Measurements from ENCODE around the gene SUMO2. TPM values are rescaled to one million over a fixed set of nuclear protein-coding genes. Genes with fewer than 3 reads are reported as not detected.
"Not testable (repeated sequence)": the region's sequence is repeated elsewhere in the genome, so short reads cannot be mapped to it uniquely, and the experiment has no call there.

Gene SUMO2
- total RNA-seq, 4 donors from 2014 or later: 53.3 to 62.9 (median 60.1) TPM

- DNase-seq (ENCODE audit: low spot score): no peak
- ATAC-seq (ENCODE audit: low FRiP score): no peak
- TF ChIP-seq CTCF (IDR thresholded peaks at IDR 0.05): no peak
Measured at GRCh38 chr17:75146592-75146991, 36.2 kb downstream of the SUMO2 start.

DNA sequence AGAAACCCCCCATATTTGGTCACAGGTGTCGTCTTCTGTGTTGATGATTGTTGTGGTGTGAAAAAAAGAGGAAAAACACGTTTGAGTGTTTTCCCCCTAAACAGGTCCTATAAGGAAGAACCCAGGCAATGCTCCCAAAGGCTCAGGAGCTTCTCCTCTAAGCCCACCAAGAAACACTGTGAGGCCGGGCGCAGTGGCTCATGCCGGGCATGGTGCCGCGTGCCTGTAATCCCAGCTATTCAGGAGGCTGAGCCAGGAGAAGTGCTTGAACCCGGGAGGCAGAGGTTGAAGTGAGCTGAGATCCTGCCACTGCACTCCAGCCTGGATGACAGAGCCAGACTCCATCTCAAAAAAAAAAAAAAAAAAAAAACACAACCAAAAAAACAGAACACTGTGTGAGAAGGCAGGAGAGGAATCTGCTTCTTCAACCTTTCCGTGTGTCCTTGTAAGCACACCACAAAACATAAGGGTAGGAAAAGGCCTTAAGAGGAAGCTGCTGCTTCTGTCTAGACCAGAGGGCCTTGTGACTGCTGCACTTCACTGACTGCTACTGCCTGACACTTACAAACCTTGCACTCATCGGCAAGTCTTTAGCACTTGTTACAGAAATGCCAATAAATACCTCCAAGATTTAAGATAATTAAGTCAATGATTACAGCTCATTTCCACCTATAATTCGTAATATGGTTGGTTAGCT lies 37.8 kb downstream of the SUMO2 start:
- no peak for DNase-seq (ENCODE audit: low spot score)
- ATAC-seq (ENCODE audit: low FRiP score): no peak
- TF ChIP-seq CTCF (IDR thresholded peaks at IDR 0.05): no peak

- DNase-seq (ENCODE audit: low spot score): no peak
- TF ChIP-seq CTCF (IDR thresholded peaks at IDR 0.05): no peak
Measured at GRCh38 chr17:75142236-75142971, 40.4 kb downstream of the SUMO2 start.

DNA sequence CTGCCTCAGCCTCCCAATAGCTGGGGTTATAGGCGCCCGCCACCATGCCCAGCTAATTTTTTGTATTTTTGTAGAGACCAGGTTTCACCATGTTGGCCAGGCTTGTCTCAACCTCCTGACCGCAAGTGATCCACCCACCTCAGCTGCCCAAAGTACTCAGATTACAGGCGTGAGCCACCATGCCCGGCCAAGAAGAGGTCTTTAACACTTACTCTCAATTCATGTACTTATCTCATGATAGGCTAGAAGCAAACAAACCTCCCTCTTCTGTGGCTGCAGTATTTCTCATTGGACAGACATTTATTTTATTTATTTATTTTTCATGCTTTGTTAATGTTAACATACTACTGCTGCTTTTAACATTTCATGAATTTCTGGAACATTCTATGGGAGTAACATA lies 44.2 kb downstream of the SUMO2 start:
- no peak for DNase-seq (ENCODE audit: low spot score)
- ATAC-seq (ENCODE audit: low FRiP score): no peak
- TF ChIP-seq CTCF (IDR thresholded peaks at IDR 0.05): no peak

More at GRCh38 chr17:75142236-75142971, 40.4 kb downstream of the SUMO2 start:
- ATAC-seq (ENCODE audit: low FRiP score): no peak

DNA sequence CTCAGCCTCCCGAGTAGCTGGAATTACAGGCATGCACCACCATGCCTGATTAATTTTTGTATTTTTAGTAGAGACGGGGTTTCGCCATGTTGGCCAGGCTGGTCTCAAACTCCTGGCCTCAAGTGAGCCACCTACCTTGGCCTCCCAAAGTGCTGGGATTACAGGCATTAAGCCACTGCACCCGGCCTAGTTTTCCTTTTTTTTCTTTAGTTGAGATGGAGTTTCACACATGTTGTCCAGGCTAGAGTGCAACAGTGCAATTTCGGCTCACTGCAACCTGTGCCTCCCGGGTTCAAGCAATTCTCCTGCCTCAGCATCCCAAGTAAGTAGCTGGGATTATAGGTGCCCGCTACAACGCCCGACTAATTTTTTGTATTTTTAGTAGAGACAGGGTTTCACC lies 45.0 kb downstream of the SUMO2 start:
- DNase-seq (ENCODE audit: low spot score); ATAC-seq (ENCODE audit: low FRiP score): not testable (repeated sequence)

DNA sequence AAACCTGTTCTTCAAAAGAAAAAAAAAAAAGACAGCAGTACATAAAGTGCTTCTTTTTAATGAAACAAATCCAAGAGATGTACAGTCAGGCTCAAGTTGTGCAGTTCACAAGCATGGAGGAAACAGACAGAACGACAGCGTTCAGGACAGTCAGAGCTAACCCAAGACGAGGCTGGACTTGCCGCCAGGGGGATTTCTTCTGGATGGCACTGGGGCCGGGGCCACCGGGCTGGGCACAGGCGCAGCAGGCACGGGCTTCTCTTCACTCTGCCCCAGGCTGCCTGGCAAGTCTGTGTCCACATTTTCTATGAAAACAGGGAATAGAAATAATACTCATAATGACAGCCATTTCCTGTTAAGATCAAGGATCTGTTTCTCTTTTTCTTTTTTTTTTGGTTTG lies 46.8 kb downstream of the SUMO2 start:
- no peak for ATAC-seq (ENCODE audit: low FRiP score)
- DNase-seq (ENCODE audit: low spot score): no peak
- no peak for TF ChIP-seq CTCF (IDR thresholded peaks at IDR 0.05)

DNA sequence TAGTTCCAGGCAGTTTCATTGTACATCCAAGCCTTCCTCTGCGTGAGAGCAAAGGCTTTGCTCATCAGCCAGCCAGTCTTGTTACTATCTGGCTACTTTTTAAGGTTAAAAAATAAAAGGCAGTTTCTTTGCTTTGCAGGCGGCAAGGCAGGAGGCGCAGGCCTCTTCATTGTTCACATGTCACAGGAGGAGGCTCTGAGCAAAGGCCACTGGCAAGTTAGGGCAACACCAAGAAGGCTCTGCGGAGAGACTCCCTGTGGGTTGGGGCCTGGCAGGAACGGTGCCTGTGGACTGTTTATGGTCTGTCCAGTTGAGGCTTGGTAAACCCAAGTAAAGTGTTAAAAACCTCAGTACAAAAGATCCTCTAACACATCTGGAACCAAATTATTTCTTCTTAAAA lies 47.3 kb downstream of the SUMO2 start:
- TF ChIP-seq CTCF (IDR thresholded peaks at IDR 0.05): no peak
- ATAC-seq (ENCODE audit: low FRiP score) (no peak), DNase-seq (ENCODE audit: low spot score) (no peak)

- DNase-seq (ENCODE audit: low spot score); ATAC-seq (ENCODE audit: low FRiP score): not testable (repeated sequence)
Measured at GRCh38 chr17:75133607-75134347, 49.0 kb downstream of the SUMO2 start.
